Right atrium auricular region (tissue), 2 donors: ENCODE results near the gene GLCE. TPM values are rescaled to one million over a fixed set of nuclear protein-coding genes. Genes with fewer than 3 reads are reported as not detected.

ENCODE experiments used
- DNase-seq: peaks from one replicate; pipeline ENCODE4 v3.0.0-alpha.2; 2019; ENCODE audit warnings: low spot score
- H3K27ac ChIP-seq, 2 donors: fragments of 200-600 bp; sonication (generic); 1 replicate in 1 of 2; 2 replicates in 1 of 2; pipeline ENCODE4 v1.5.1; 2016 to 2019
- H3K27me3 ChIP-seq, 2 donors: fragments of 200-600 bp; sonication (generic); one replicate each; pipeline versions ENCODE4 v1.5.1 to v1.6.0; 2017 to 2019
- H3K36me3 ChIP-seq: fragments of 200-600 bp; sonication (generic); one replicate; pipeline ENCODE4 v1.5.1; 2016
- H3K4me1 ChIP-seq, 2 donors: fragments of 200-600 bp; sonication (generic); one replicate each; pipeline versions ENCODE4 v1.5.1 to v1.6.0; 2017 to 2019
- H3K4me3 ChIP-seq, 2 donors: fragments of 200-600 bp; sonication (generic); 1 replicate in 1 of 2; 2 replicates in 1 of 2; pipeline ENCODE4 v1.5.1; 2017 to 2019; ENCODE audit warnings: mild to moderate bottlenecking in 1 of 2, moderate library complexity in 1 of 2
- H3K9me3 ChIP-seq, 2 donors: fragments of 200-600 bp; sonication (generic); one replicate each; pipeline ENCODE4 v1.5.1; 2019
- total RNA-seq, 2 donors: library from RNA; depleted of rRNA; stranded (reverse); fragments of >200 nt; gene quantifications; one replicate each; pipeline ENCODE4 v1.1.0, GENCODE V29; 2016
- TF ChIP-seq, protein P1 (sequence below), 2 donors: fragments of 200-600 bp; sonication (generic); IDR thresholded peaks; one replicate each; pipeline ENCODE4 v1.5.1; 2019; ENCODE audit warnings: antibody characterized with exemption in 2 of 2

The GLCE gene
- total RNA-seq, 2 donors from 2014 or later, result 7.0 to 9.6 TPM

DNA sequence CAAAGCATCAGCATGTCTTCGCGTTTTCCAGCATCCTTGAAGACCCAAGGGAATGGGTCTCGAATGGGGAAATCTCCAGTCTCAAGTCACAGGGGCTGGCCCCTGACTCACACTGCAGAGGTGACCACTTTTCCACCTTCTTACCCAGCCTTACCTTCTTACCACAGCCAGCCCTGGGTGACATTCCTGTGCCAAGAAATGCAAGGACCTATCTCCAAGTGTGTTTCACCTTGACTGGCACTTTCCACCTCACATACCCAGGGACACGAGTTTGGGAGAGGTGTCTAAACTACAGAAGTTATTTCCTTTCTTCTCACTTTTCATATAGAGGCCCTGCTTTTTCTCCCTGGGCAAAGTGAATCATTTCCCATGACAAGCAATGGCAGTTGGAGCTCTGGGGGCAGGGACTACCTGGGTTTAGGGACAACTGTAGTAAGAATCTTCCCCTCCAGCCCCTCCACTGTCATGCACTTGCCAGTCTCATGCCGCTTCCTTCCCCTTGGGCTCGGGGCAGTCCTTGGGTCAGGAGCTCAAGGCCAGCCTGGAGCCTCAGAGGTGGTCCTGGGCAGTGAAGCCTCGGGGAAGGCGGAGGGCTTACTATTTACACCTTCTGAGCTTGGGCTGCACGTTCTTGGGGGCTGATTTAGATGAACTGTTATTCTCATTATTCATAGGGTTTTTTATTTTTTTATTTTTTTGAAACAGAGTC, 155.1 kb downstream of the GLCE start:
- H3K36me3 ChIP-seq, result no peaks in the 10 kb centered on the region
- no peaks in the 10 kb centered on the region for H3K9me3 ChIP-seq
- H3K4me3 ChIP-seq, result no peak overlapping the region
- H3K27ac ChIP-seq, result no peak overlapping the region
- no peaks in the 10 kb centered on the region for H3K4me1 ChIP-seq
- no peaks in the 10 kb centered on the region for H3K27me3 ChIP-seq
- no peak for DNase-seq
- TF ChIP-seq, protein P1, sequence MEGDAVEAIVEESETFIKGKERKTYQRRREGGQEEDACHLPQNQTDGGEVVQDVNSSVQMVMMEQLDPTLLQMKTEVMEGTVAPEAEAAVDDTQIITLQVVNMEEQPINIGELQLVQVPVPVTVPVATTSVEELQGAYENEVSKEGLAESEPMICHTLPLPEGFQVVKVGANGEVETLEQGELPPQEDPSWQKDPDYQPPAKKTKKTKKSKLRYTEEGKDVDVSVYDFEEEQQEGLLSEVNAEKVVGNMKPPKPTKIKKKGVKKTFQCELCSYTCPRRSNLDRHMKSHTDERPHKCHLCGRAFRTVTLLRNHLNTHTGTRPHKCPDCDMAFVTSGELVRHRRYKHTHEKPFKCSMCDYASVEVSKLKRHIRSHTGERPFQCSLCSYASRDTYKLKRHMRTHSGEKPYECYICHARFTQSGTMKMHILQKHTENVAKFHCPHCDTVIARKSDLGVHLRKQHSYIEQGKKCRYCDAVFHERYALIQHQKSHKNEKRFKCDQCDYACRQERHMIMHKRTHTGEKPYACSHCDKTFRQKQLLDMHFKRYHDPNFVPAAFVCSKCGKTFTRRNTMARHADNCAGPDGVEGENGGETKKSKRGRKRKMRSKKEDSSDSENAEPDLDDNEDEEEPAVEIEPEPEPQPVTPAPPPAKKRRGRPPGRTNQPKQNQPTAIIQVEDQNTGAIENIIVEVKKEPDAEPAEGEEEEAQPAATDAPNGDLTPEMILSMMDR (IDR thresholded peaks at IDR 0.05), result no peak

DNA sequence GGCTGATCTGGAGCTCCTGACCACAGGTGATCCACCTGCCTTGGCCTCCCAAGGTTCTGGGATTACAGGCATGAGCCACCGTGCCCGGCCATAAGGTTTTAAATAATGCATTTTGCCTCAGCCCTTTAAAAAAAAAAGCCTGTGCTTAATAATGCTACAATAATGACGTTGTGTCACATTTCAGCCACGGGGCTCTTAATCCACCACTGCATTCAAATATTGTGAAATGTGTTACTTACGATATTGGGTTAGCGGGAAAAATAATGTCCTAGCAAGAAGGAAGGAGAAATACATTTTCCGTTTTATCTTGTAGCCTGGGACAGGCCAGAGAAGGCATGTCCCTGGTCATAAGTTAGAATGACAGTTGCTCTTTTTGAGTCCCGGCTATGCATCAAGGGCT, 155.9 kb downstream of the GLCE start:
- no peak overlapping the region for H3K4me3 ChIP-seq
- no peaks in the 10 kb centered on the region for H3K27me3 ChIP-seq
- no peak overlapping the region for H3K27ac ChIP-seq
- TF ChIP-seq, protein P1 (IDR thresholded peaks at IDR 0.05), result no peak
- H3K36me3 ChIP-seq, result no peaks in the 10 kb centered on the region
- no peak for DNase-seq
- H3K4me1 ChIP-seq, result no peaks in the 10 kb centered on the region
- H3K9me3 ChIP-seq, result no peaks in the 10 kb centered on the region

DNA sequence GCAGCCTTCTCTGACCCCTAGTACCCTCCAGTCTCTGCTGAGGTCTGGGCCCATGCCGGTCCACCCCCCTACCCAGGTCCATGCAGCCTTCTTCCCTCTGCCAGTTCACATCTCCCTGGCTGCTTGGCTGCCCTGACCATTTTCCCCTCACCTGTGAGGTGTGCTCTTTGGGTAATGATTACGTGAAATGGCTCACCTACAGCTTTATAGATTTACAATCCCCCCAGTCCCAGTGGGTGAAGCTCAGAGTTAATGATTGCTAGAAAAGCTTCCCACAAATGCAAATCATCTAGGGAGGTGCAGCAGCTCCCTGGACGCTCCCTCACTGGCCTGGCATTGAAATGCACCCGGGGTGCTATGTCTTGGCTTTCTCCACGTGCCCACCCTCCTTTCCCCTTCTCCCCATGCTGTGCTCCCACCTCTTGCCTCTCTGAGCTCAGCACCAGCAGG, 157.0 kb downstream of the GLCE start:
- Histone ChIP-seq H3K4me3 (no peak overlapping the region), H3K36me3 (no peaks in the 10 kb centered on the region), H3K9me3 (no peaks in the 10 kb centered on the region), H3K27ac (no peak overlapping the region), H3K4me1 (no peaks in the 10 kb centered on the region), H3K27me3 (no peaks in the 10 kb centered on the region)
- DNase-seq, result no peak
- TF ChIP-seq, protein P1 (IDR thresholded peaks at IDR 0.05), result no peak

DNA sequence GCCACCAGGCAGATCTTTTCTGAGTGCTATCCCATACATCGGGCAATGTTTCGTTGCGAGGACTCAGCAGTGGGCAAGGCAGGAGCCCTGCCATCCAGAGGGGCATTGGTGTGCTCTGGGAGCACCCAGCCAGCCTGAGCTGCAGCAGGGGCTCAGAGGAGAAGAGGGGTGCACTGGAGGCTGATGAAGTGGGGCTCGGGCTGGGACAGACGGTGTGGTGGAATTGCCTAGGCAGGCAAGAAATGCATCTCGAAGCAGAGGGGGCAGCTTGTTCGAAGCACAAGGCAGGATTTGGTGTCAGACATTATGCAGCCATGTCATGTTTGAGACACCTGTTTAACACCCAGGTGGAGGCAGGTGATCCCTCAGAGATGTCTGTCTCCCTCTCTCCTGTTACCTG, 157.6 kb downstream of the GLCE start:
- no peaks in the 10 kb centered on the region for H3K9me3 ChIP-seq
- TF ChIP-seq, protein P1 (IDR thresholded peaks at IDR 0.05), result no peak
- DNase-seq, result no peak
- H3K4me1 ChIP-seq, result no peaks in the 10 kb centered on the region
- H3K4me3 ChIP-seq, result no peak overlapping the region
- no peaks in the 10 kb centered on the region for H3K36me3 ChIP-seq
- H3K27ac ChIP-seq, result no peak overlapping the region
- H3K27me3 ChIP-seq, result no peaks in the 10 kb centered on the region

DNA sequence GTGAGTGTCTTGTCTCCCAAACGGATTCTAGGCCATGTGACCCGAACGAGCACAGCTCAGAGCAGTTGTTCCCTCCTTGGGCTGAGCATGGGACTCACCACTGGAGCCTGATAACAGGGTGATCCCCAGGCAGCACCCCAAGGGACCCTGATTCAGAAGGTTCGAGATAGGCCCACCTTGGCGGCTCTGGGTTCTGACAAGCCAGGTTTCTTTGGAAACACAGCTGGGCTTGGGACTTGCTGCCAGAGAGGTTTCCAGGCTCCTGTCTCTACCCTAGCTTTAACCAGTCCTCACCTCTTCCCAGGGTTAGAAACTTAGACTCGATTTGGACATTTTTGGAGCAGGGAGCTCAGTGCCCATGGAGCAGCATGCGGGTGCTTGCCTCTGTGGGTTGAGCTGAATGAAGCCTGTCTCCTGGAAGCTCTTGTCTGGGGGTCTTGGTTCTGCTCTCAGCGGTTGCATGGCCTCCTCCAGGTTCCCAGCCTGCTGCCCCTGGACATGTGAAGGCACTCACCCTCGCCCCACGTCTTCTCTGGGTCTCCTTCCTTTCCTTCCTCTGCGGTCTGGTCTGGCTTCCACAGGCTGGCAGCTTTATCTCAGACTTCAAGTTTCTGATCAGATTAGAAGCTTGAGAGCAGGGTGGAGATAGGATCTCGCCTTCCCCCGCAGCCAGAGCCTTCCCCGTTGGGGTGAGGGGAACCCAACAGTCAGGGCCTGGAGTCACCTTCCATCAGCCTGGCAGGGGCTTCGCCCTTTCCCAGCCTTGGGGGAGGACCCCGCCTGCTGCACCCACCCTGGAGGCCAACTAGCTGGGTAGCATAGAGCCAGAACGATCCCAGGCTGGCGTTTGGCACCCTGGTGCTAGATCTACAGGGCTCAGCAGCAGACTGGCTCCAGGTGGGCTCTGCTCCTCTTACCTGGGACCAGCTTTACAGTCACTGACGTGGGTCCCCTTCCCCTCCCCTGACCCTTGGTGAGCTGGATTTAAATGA, 159.2 kb downstream of the GLCE start:
- Histone ChIP-seq H3K4me1 (no peaks in the 10 kb centered on the region), H3K27ac (no peak overlapping the region), H3K27me3 (no peaks in the 10 kb centered on the region), H3K9me3 (no peaks in the 10 kb centered on the region), H3K36me3 (no peaks in the 10 kb centered on the region), H3K4me3 (no peak overlapping the region)
- DNase-seq, result no peak
- TF ChIP-seq, protein P1 (IDR thresholded peaks at IDR 0.05), result no peak
